HepG2 (cell line): ENCODE measurements around the gene FBXO24. TPM values are rescaled to one million over a fixed set of nuclear protein-coding genes. Genes with fewer than 3 reads are reported as not detected.

Source experiments
- BATF2 ChIP-seq: sonication (generic); formaldehyde crosslinking; IDR thresholded peaks from 2 replicates; pipeline ENCODE4 v1.8.0; 2022; ENCODE audit warnings: mild to moderate bottlenecking, missing genetic modification reagents, moderate library complexity
- BCL3 ChIP-seq: sonication (generic); formaldehyde crosslinking; IDR thresholded peaks from 2 replicates; pipeline ENCODE4 v1.5.1; 2020; ENCODE audit warnings: mild to moderate bottlenecking, missing genetic modification reagents, moderate library complexity
- LBX2 ChIP-seq: sonication (generic); formaldehyde crosslinking; IDR thresholded peaks from 2 replicates; pipeline ENCODE4 v1.5.0; 2020; ENCODE audit warnings: missing genetic modification reagents, mild to moderate bottlenecking, borderline replicate concordance
- LCORL ChIP-seq, 2 experiments: fragments of 450-650 bp in 1 of 2; sonication (generic) in 1 of 2; formaldehyde crosslinking in 1 of 2; IDR thresholded peaks; 2 replicates each; pipeline versions ENCODE4 v1.5.0 to v1.6.1; 2017 to 2020; ENCODE audit warnings: antibody characterized with exemption in 1 of 2, missing genetic modification reagents in 1 of 2
- NFATC3 ChIP-seq: sonication (generic); formaldehyde crosslinking; IDR thresholded peaks from 2 replicates; pipeline ENCODE4 v1.5.1; 2020; ENCODE audit warnings: mild to moderate bottlenecking, missing genetic modification reagents
- NR1H2 ChIP-seq: sonication (generic); formaldehyde crosslinking; IDR thresholded peaks from 2 replicates; pipeline ENCODE4 v1.8.1; 2022; ENCODE audit warnings: low read depth, missing genetic modification reagents, borderline replicate concordance
- NR3C1 ChIP-seq: sonication (generic); formaldehyde crosslinking; IDR thresholded peaks from 2 replicates; pipeline ENCODE4 v1.4.0; 2020; ENCODE audit warnings: missing genetic modification reagents
- PHF8 ChIP-seq: sonication (generic); formaldehyde crosslinking; IDR thresholded peaks from 2 replicates; pipeline ENCODE4 v1.5.0; 2020; ENCODE audit warnings: missing genetic modification reagents
- RFXAP ChIP-seq: sonication (generic); formaldehyde crosslinking; IDR thresholded peaks from 2 replicates; pipeline ENCODE4 v1.4.0; 2020; ENCODE audit warnings: missing genetic modification reagents, borderline replicate concordance
- SIX1 ChIP-seq: sonication (generic); formaldehyde crosslinking; IDR thresholded peaks from 2 replicates; pipeline ENCODE4 v1.4.0; 2020; ENCODE audit warnings: missing genetic modification reagents, borderline replicate concordance
- SMC3 ChIP-seq: IDR thresholded peaks from 2 replicates; pipeline ENCODE4 v1.6.1; 2011; ENCODE audit warnings: low read length, improper control_type of control experiment
- SOX5 ChIP-seq: IDR thresholded peaks from 2 replicates; pipeline ENCODE4 v1.6.1; 2016; ENCODE audit warnings: borderline replicate concordance
- SYNCRIP ChIP-seq: fragments of 200-400 bp; formaldehyde crosslinking; IDR thresholded peaks from 2 replicates; pipeline ENCODE4 v1.6.1; 2018; ENCODE audit warnings: mild to moderate bottlenecking, low read depth, low read length; ENCODE audit not compliant: insufficient read depth
- TEAD2 ChIP-seq: sonication (generic); formaldehyde crosslinking; IDR thresholded peaks from 2 replicates; pipeline ENCODE4 v1.9.0; 2021; ENCODE audit warnings: missing genetic modification reagents
- TEF ChIP-seq: sonication (generic); formaldehyde crosslinking; IDR thresholded peaks from 2 replicates; pipeline ENCODE4 v1.5.0; 2020; ENCODE audit warnings: missing genetic modification reagents
- TMF1 ChIP-seq: sonication (generic); formaldehyde crosslinking; IDR thresholded peaks from 2 replicates; pipeline ENCODE4 v1.8.1; 2022; ENCODE audit warnings: low read depth, missing genetic modification reagents
- ZNF160 ChIP-seq: sonication (generic); formaldehyde crosslinking; IDR thresholded peaks from 2 replicates; pipeline ENCODE4 v1.8.0; 2022; ENCODE audit warnings: mild to moderate bottlenecking, inconsistent platforms, missing genetic modification reagents
- ZNF180 ChIP-seq: sonication (generic); formaldehyde crosslinking; IDR thresholded peaks from 2 replicates; pipeline ENCODE4 v1.4.0; 2020; ENCODE audit warnings: low read depth, missing genetic modification reagents, borderline replicate concordance
- ZNF3 ChIP-seq: IDR thresholded peaks from 2 replicates; pipeline ENCODE4 v1.7.0; 2017; ENCODE audit warnings: inconsistent platforms
- ZNF512B ChIP-seq: sonication (generic); formaldehyde crosslinking; IDR thresholded peaks from 2 replicates; pipeline ENCODE4 v1.5.1; 2020; ENCODE audit warnings: missing genetic modification reagents, mild to moderate bottlenecking, borderline replicate concordance
- ZNF546 ChIP-seq: sonication (generic); formaldehyde crosslinking; conservative IDR thresholded peaks from 2 replicates; pipeline ENCODE4 v1.8.1; 2023; ENCODE audit warnings: mild to moderate bottlenecking, missing genetic modification reagents
- ZNF740 ChIP-seq: sonication (generic); formaldehyde crosslinking; IDR thresholded peaks from 2 replicates; pipeline ENCODE4 v1.4.0; 2020; ENCODE audit warnings: missing genetic modification reagents
- ZNF747 ChIP-seq: sonication (generic); formaldehyde crosslinking; IDR thresholded peaks from 2 replicates; pipeline ENCODE4 v1.8.1; 2023; ENCODE audit warnings: missing genetic modification reagents, mild to moderate bottlenecking, borderline replicate concordance
- ZSCAN29 ChIP-seq: sonication (generic); formaldehyde crosslinking; conservative IDR thresholded peaks from 2 replicates; pipeline ENCODE4 v1.4.0; 2020; ENCODE audit warnings: mild to moderate bottlenecking, missing genetic modification reagents
- polyA plus RNA-seq, 8 experiments: library from polyadenylated mRNA; depleted of rRNA in 3 of 8; stranded (reverse) in 7 of 8; unstranded in 1 of 8; fragments of >200 nt; fragmentation: Illumina TruSeq in 4 of 8; extraction: Trizol in 4 of 8; gene quantifications; 2 replicates each; pipeline versions ENCODE4 v1.2.1 to v1.2.3, GENCODE V29; 2011 to 2016; ENCODE audit warnings: low read depth in 4 of 8, missing spikeins in 1 of 8, mixed read lengths in 1 of 8; ENCODE audit not compliant: insufficient read depth in 1 of 8
- total RNA-seq, 5 experiments: library from RNA; depleted of rRNA; stranded (reverse); fragments of >200 nt; fragmentation: Illumina TruSeq; extraction: Trizol; gene quantifications; 2 replicates each; pipeline ENCODE4 v1.2.3, GENCODE V29; 2016; ENCODE audit warnings: low read depth in 1 of 5

FBXO24 gene
- total and polyA plus RNA-seq, 2 of the 13 experiments (the other 11 are each of a cell fraction or from before 2014, with no cell fraction given): 0.20 to 0.55 TPM

- TF ChIP-seq BATF2 (0 out of 2 replicates have a peak, but pooled peaks have one; percentile 11), NR1H2 (CRISPR knock-in tag) (no peak), ZSCAN29 (CRISPR knock-in tag) (no peak), SMC3 (no peak), SYNCRIP (no peak), ZNF180 (CRISPR knock-in tag) (no peak), BCL3 (CRISPR knock-in tag) (no peak), ZNF160 (CRISPR knock-in tag) (no peak), TEAD2 (CRISPR knock-in tag) (no peak), NFATC3 (CRISPR knock-in tag) (no peak), TEF (CRISPR knock-in tag) (no peak), NR3C1 (no peak), LCORL (IDR thresholded peaks at IDR 0.05) (peak; percentile 85), LCORL (CRISPR knock-in tag; IDR thresholded peaks at IDR 0.05) (peak; percentile 94), ZNF747 (peak; percentile 24; the same call in 1 of the 2 replicates), TMF1 (CRISPR knock-in tag) (no peak; the same call in 1 of the 2 replicates), PHF8 (CRISPR knock-in tag) (peak; percentile 25; the same call in 1 of the 2 replicates), ZNF512B (CRISPR knock-in tag) (no peak), ZNF740 (CRISPR knock-in tag) (no peak), SOX5 (CRISPR knock-in tag) (peak; percentile 59; the same call in 1 of the 2 replicates), ZNF3 (CRISPR knock-in tag) (no peak), RFXAP (CRISPR knock-in tag) (no peak), ZNF546 (CRISPR knock-in tag) (no peak), SIX1 (CRISPR knock-in tag) (0 out of 2 replicates have a peak, but pooled peaks have one; percentile 60), LBX2 (CRISPR knock-in tag) (no peak)
These were observed 40.6 kb upstream of the FBXO24 start (continued) for GRCh38 chr7:100545360-100546128.
